Testis (tissue), 2 donors: ENCODE results near the gene MEF2B.

Experiments used
- CTCF ChIP-seq, 3 experiments: fragments of 450-650 bp in 2 of 3; fragments of 200-600 bp in 1 of 3; sonication (generic) in 1 of 3; IDR thresholded peaks; one replicate each; pipeline ENCODE4 v1.5.1; 2016 to 2019; ENCODE audit warnings: antibody characterized with exemption in 3 of 3, mild to moderate bottlenecking in 2 of 3, moderate library complexity in 1 of 3
- POLR2A ChIP-seq: fragments of 450-650 bp; IDR thresholded peaks from one replicate; pipeline ENCODE4 v1.6.1; 2017; ENCODE audit warnings: antibody characterized with exemption, mild to moderate bottlenecking, moderate library complexity

GRCh38 chr19:19211499-19212420 is 41.7 kb upstream of the MEF2B start, which contains the start of gene NCAN:
- no peak for TF ChIP-seq CTCF (IDR thresholded peaks at IDR 0.05)
- TF ChIP-seq POLR2A, result no peak
